OCI-LY3 (cell line): Measurements from ENCODE around the gene TNK2.

Experiments
- EZH2phosphoT487 ChIP-seq: fragments of 200-600 bp; shearing (Covaris generic); IDR thresholded peaks from 2 replicates; pipeline ENCODE4 v1.6.1; 2018; ENCODE audit warnings: antibody characterized with exemption, mixed run types, low read depth
- TF ChIP-seq, protein P1 (sequence below): fragments of 200-600, 300-600 bp; sonication (generic); IDR thresholded peaks from 2 replicates; pipeline ENCODE4 v1.5.1; 2014; ENCODE audit warnings: antibody characterized with exemption, low read length, low read depth

DNA sequence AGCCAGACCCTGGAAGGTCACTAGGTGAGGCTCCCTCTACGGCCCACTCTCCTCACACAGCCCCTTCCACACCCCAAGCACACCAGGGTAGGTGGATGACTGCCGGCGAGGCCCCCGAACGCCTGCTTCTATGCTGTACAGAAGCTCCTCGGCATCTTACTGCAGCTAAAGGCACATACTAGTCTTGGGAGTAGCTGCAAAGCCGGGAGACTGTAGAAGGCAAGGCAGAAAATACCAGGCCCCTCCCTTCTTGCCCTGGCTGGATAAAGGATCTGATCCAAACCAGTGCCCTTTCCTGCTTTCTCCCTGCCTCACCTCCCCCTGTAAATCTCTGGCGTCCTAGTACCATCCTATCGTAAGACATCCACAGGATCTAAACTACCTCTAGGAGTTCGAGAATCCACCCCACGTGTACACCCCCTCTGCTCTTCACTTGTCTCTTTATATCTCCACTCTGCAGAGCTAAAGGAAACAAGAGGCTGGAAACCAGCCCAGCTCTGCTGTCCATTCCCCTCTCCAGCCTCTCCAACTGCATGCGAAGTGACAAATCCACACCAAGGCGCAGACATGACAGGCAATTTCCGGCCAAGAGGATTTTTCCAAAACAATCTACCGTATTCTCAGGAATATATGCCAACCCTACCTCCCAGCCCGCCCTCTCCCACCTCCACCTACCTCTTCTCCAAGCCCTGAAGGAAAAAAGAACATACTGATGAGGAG lies 11.8 kb downstream of the TNK2 start:
- TF ChIP-seq, protein P1, sequence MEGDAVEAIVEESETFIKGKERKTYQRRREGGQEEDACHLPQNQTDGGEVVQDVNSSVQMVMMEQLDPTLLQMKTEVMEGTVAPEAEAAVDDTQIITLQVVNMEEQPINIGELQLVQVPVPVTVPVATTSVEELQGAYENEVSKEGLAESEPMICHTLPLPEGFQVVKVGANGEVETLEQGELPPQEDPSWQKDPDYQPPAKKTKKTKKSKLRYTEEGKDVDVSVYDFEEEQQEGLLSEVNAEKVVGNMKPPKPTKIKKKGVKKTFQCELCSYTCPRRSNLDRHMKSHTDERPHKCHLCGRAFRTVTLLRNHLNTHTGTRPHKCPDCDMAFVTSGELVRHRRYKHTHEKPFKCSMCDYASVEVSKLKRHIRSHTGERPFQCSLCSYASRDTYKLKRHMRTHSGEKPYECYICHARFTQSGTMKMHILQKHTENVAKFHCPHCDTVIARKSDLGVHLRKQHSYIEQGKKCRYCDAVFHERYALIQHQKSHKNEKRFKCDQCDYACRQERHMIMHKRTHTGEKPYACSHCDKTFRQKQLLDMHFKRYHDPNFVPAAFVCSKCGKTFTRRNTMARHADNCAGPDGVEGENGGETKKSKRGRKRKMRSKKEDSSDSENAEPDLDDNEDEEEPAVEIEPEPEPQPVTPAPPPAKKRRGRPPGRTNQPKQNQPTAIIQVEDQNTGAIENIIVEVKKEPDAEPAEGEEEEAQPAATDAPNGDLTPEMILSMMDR = no peak
- no peak for TF ChIP-seq EZH2phosphoT487
